CD14-positive monocyte (primary cell): ENCODE results near the gene MAOA. TPM values are rescaled to one million over a fixed set of nuclear protein-coding genes. Genes with fewer than 3 reads are reported as not detected.

Experiments used
- DNase-seq, 3 donors: peaks; one replicate each; pipeline ENCODE4 v3.0.0-alpha.2; 2011 to 2022
- H2AFZ ChIP-seq: 2 replicates; pipeline ENCODE4 v1.6.0; 2012; ENCODE audit warnings: mild to moderate bottlenecking, low read depth, low read length, inconsistent platforms; ENCODE audit not compliant: insufficient read depth, poor library complexity, severe bottlenecking
- H3K27ac ChIP-seq, 2 donors: 1 replicate in 1 of 2; 2 replicates in 1 of 2; pipeline ENCODE4 v1.5.1; 2012 to 2013; ENCODE audit warnings: low read length in 2 of 2, control low read depth in 1 of 2, inconsistent platforms in 1 of 2, low read depth in 1 of 2, mild to moderate bottlenecking in 1 of 2
- H3K27me3 ChIP-seq, 2 donors: one replicate each; pipeline versions ENCODE4 v1.6.0 to v1.6.1; 2011 to 2013; ENCODE audit warnings: low read length in 2 of 2; ENCODE audit not compliant: control insufficient read depth in 2 of 2, insufficient read depth in 2 of 2
- H3K36me3 ChIP-seq, 2 donors: replicated peaks in 1 of 2; 1 replicate in 1 of 2; 2 replicates in 1 of 2; pipeline versions ENCODE4 v1.5.1 to v1.6.1; 2012 to 2013; ENCODE audit warnings: low read length in 2 of 2, control low read depth in 1 of 2, inconsistent platforms in 1 of 2, mild to moderate bottlenecking in 1 of 2; ENCODE audit not compliant: insufficient read depth in 2 of 2, control insufficient read depth in 1 of 2
- H3K4me1 ChIP-seq, 2 donors: 1 replicate in 1 of 2; 2 replicates in 1 of 2; pipeline versions ENCODE4 v1.5.1 to v1.6.1; 2012 to 2013; ENCODE audit warnings: low read length in 2 of 2, control low read depth in 1 of 2, inconsistent platforms in 1 of 2, mild to moderate bottlenecking in 1 of 2, moderate library complexity in 1 of 2; ENCODE audit not compliant: insufficient read depth in 2 of 2, control insufficient read depth in 1 of 2
- H3K4me2 ChIP-seq: replicated peaks from 2 replicates; pipeline ENCODE3; 2012; ENCODE audit warnings: low read length, moderate library complexity, mild to moderate bottlenecking; ENCODE audit not compliant: poor library complexity, severe bottlenecking; ENCODE audit errors: extremely low read depth
- H3K4me3 ChIP-seq, 3 experiments: fragments of 200-600 bp in 1 of 3; sonication (generic) in 1 of 3; replicated peaks in 1 of 3; 1 replicate in 2 of 3; 2 replicates in 1 of 3; pipeline ENCODE4 v1.5.1; 2011 to 2013; ENCODE audit warnings: low read length in 3 of 3, mild to moderate bottlenecking in 3 of 3, control low read depth in 2 of 3, low read depth in 2 of 3, inconsistent platforms in 1 of 3, moderate library complexity in 1 of 3
- H3K79me2 ChIP-seq: 2 replicates; pipeline ENCODE4 v1.6.0; 2012; ENCODE audit warnings: mild to moderate bottlenecking, control low read depth, inconsistent platforms, low read length, moderate library complexity; ENCODE audit not compliant: insufficient read depth
- H3K9ac ChIP-seq: 2 replicates; pipeline ENCODE4 v1.6.0; 2017; ENCODE audit warnings: low read length, mild to moderate bottlenecking; ENCODE audit not compliant: insufficient read depth, poor library complexity, severe bottlenecking
- H3K9me3 ChIP-seq, 2 donors: replicated peaks in 1 of 2; 1 replicate in 1 of 2; 2 replicates in 1 of 2; pipeline versions ENCODE4 v1.5.1 to v1.6.1; 2012 to 2013; ENCODE audit warnings: low read length in 2 of 2, control low read depth in 1 of 2; ENCODE audit not compliant: control insufficient read depth in 1 of 2, insufficient read depth in 1 of 2
- H4K20me1 ChIP-seq: 2 replicates; pipeline ENCODE4 v1.6.0; 2012; ENCODE audit warnings: mild to moderate bottlenecking, low read length, control low read depth, moderate library complexity; ENCODE audit not compliant: insufficient read depth
- H3K27ac Mint-ChIP-seq, 7 donors: one replicate each; pipeline ENCODE4 v1.8.0; 2020; ENCODE audit warnings: mild to moderate bottlenecking in 7 of 7, mixed read lengths in 7 of 7, moderate library complexity in 6 of 7, inconsistent platforms in 2 of 7
- H3K27me3 Mint-ChIP-seq, 3 donors: one replicate each; pipeline ENCODE4 v1.8.0; 2021 to 2022; ENCODE audit warnings: low read depth in 3 of 3, mild to moderate bottlenecking in 3 of 3, mixed read lengths in 3 of 3, moderate library complexity in 3 of 3, inconsistent platforms in 1 of 3
- H3K36me3 Mint-ChIP-seq, 2 donors: one replicate each; pipeline ENCODE4 v1.8.0; 2020; ENCODE audit warnings: mixed read lengths in 2 of 2, inconsistent platforms in 1 of 2, mild to moderate bottlenecking in 1 of 2
- H3K4me1 Mint-ChIP-seq: one replicate; pipeline ENCODE4 v1.8.0; 2020; ENCODE audit warnings: mild to moderate bottlenecking, mixed read lengths
- H3K4me3 Mint-ChIP-seq, 2 donors: one replicate each; pipeline ENCODE4 v1.8.0; 2020; ENCODE audit warnings: mild to moderate bottlenecking in 2 of 2, mixed read lengths in 2 of 2, moderate library complexity in 1 of 2
- H3K9me3 Mint-ChIP-seq, 7 donors: one replicate each; pipeline ENCODE4 v1.8.0; 2020 to 2022; ENCODE audit warnings: mixed read lengths in 7 of 7, mild to moderate bottlenecking in 6 of 7, moderate library complexity in 6 of 7, inconsistent platforms in 2 of 7
- WGBS: methylation state at CpG from one replicate; pipeline ENCODE4 v1.1.5; 2013; ENCODE audit warnings: missing lambda C conversion rate; ENCODE audit not compliant: insufficient coverage; 5-methylcytosine and 5-hydroxymethylcytosine counted together
- intact Hi-C, 2 donors: fragments of 100-400 bp; cut with micrococcal nuclease; formaldehyde crosslinking; loops; one replicate each; pipeline versions ENCODE4 v1.15.0 to v1.15.1; 2023
- polyA plus RNA-seq, 3 donors: library from polyadenylated mRNA; depleted of rRNA in 1 of 3; unstranded in 2 of 3; stranded (reverse) in 1 of 3; fragments of 300-500 nt in 2 of 3; fragments of >200 nt in 1 of 3; fragmentation: Illumina TruSeq in 2 of 3; gene quantifications; 1 replicate in 2 of 3; 2 replicates in 1 of 3; pipeline ENCODE4 v1.2.3, GENCODE V29; 2012 to 2021
- TF ChIP-seq, protein P1 (sequence below): fragments of 200-600 bp; IDR thresholded peaks from one replicate; pipeline ENCODE4 v1.8.0; 2022; ENCODE audit warnings: antibody characterized with exemption, mild to moderate bottlenecking

Gene MAOA
- polyA plus RNA-seq, 3 donors = 0.11 to 0.56 (median 0.15) TPM

GRCh38 chrX:43702660-43703059 is 46.6 kb downstream of the MAOA start:
- H3K27ac Mint-ChIP-seq = no peak overlapping the region
- no peak for DNase-seq
- Histone ChIP-seq H3K27me3 (no peaks in the 10 kb centered on the region), H3K4me3 (no peak overlapping the region), H3K9ac (no peak overlapping the region), H3K79me2 (no peaks in the 10 kb centered on the region), H2AFZ (no peak overlapping the region), H3K4me2 (no peak overlapping the region), H3K4me1 (no peaks in the 10 kb centered on the region), H3K36me3 (no peaks in the 10 kb centered on the region), H4K20me1 (no peaks in the 10 kb centered on the region), H3K9me3 (no peaks in the 10 kb centered on the region), H3K27ac (no peak overlapping the region)
- no peaks in the 10 kb centered on the region for H3K36me3 Mint-ChIP-seq
- H3K4me1 Mint-ChIP-seq = peaks cover 4% of the 10 kb centered on the region
- H3K9me3 Mint-ChIP-seq = no peaks in the 10 kb centered on the region
- intact Hi-C loops = no loop called here
- TF ChIP-seq, protein P1, sequence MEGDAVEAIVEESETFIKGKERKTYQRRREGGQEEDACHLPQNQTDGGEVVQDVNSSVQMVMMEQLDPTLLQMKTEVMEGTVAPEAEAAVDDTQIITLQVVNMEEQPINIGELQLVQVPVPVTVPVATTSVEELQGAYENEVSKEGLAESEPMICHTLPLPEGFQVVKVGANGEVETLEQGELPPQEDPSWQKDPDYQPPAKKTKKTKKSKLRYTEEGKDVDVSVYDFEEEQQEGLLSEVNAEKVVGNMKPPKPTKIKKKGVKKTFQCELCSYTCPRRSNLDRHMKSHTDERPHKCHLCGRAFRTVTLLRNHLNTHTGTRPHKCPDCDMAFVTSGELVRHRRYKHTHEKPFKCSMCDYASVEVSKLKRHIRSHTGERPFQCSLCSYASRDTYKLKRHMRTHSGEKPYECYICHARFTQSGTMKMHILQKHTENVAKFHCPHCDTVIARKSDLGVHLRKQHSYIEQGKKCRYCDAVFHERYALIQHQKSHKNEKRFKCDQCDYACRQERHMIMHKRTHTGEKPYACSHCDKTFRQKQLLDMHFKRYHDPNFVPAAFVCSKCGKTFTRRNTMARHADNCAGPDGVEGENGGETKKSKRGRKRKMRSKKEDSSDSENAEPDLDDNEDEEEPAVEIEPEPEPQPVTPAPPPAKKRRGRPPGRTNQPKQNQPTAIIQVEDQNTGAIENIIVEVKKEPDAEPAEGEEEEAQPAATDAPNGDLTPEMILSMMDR = no peak
- 100% methylated on average over 1 of the region's 2 CpGs for WGBS
- H3K4me3 Mint-ChIP-seq = no peak overlapping the region
- peaks cover 0 to 3% (median 2%) of the 10 kb centered on the region in 3 donors for H3K27me3 Mint-ChIP-seq

DNA sequence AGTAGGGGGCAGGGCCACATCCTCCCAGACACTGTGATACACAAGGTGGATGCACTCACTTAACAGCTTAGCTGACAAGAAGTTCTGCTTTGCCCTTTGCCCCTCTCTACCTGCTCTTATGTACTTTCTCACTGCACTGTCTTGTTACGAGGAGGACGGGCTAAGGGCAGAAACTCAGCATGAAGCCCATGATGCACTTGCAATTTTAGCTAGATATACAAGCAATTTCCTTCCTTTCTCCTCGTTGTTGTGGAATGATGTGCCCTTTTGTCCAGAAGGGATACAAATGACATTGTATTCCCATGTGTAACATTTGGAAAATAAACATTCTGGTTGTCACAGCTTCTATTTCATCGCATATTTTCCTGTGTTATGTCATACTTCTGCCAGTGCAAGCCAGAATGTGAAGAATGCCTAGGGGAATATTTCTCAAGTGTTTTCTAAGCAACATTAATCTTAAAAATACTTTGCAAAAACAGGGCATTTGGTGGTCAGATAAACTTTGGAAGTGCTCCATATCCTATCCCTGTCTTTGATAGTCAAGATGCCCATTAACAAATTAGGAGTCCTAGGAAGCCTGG is 47.2 kb downstream of the MAOA start:
- Mint-ChIP-seq H3K36me3 (no peaks in the 10 kb centered on the region), H3K27ac (no peak overlapping the region), H3K27me3 (peaks cover 0 to 3% (median 2%) of the 10 kb centered on the region in 3 donors), H3K9me3 (no peaks in the 10 kb centered on the region), H3K4me1 (peaks cover 4% of the 10 kb centered on the region), H3K4me3 (no peak overlapping the region)
- Histone ChIP-seq H3K9me3 (no peaks in the 10 kb centered on the region), H3K27ac (no peak overlapping the region), H3K9ac (no peak overlapping the region), H3K4me3 (no peak overlapping the region), H3K27me3 (no peaks in the 10 kb centered on the region), H3K4me1 (no peaks in the 10 kb centered on the region), H3K36me3 (no peaks in the 10 kb centered on the region), H3K79me2 (no peaks in the 10 kb centered on the region), H2AFZ (no peak overlapping the region), H4K20me1 (no peaks in the 10 kb centered on the region), H3K4me2 (no peak overlapping the region)
- no CpG with 5 or more reads among the region's 4 CpGs for WGBS
- intact Hi-C loops = no loop called here
- DNase-seq = no peak
- TF ChIP-seq, protein P1 = no peak
